HL-60 (cell line): Measurements from ENCODE around the gene DNAAF5.

ENCODE experiments used
- DNase-seq, 2 experiments: peaks; one replicate each; pipeline ENCODE4 v3.0.0-alpha.2; 2010 to 2020; ENCODE audit warnings: low read depth in 1 of 2, low spot score in 1 of 2
- H3K27ac ChIP-seq: fragments of 250-450 bp; sonication (Bioruptor Pico); replicated peaks from 2 replicates; pipeline ENCODE4 v1.5.1; 2020; ENCODE audit warnings: mild to moderate bottlenecking, moderate library complexity
- H3K27me3 ChIP-seq: fragments of 250-450 bp; sonication (Bioruptor Pico); 2 replicates; pipeline ENCODE4 v1.5.1; 2021; ENCODE audit warnings: mild to moderate bottlenecking, moderate library complexity; ENCODE audit not compliant: insufficient read depth, poor library complexity, severe bottlenecking
- H3K4me3 ChIP-seq: replicated peaks from 2 replicates; pipeline ENCODE4 v1.5.1; 2011; ENCODE audit warnings: mild to moderate bottlenecking, control low read depth, low read length; ENCODE audit not compliant: insufficient read depth
- CTCF ChIP-seq: IDR thresholded peaks from one replicate; pipeline ENCODE4 v1.5.1; 2011; ENCODE audit warnings: low read length, control low read depth, inconsistent platforms; ENCODE audit not compliant: insufficient read depth
- GABPA ChIP-seq: IDR thresholded peaks from 2 replicates; pipeline ENCODE4 v1.6.1; 2012; ENCODE audit warnings: low read depth
- POLR2AphosphoS5 ChIP-seq: IDR thresholded peaks from 2 replicates; pipeline ENCODE4 v1.6.1; 2012; ENCODE audit warnings: low read depth
- REST ChIP-seq: IDR thresholded peaks from 2 replicates; pipeline ENCODE4 v1.6.1; 2012; ENCODE audit warnings: low read depth; ENCODE audit not compliant: insufficient replicate concordance
- SPI1 ChIP-seq: IDR thresholded peaks from 2 replicates; pipeline ENCODE4 v1.6.1; 2012; ENCODE audit warnings: low read depth, mild to moderate bottlenecking, borderline replicate concordance

DNAAF5 gene

GRCh38 chr7:698515-699475 is 27.7 kb upstream of the DNAAF5 start:
- no peak overlapping the region for H3K4me3 ChIP-seq
- no peak overlapping the region for H3K27ac ChIP-seq
- DNase-seq = no peak
- no peaks in the 10 kb centered on the region for H3K27me3 ChIP-seq
- TF ChIP-seq GABPA (no peak), REST (no peak), SPI1 (no peak), CTCF (no peak), POLR2AphosphoS5 (no peak)

GRCh38 chr7:699476-700170 is 26.9 kb upstream of the DNAAF5 start:
- Histone ChIP-seq H3K27ac (no peak overlapping the region), H3K27me3 (no peaks in the 10 kb centered on the region), H3K4me3 (no peak overlapping the region)
- TF ChIP-seq REST (no peak), POLR2AphosphoS5 (no peak), SPI1 (no peak), CTCF (no peak), GABPA (no peak)
- DNase-seq = no peak

- Histone ChIP-seq H3K4me3 (no peak overlapping the region), H3K27ac (no peak overlapping the region), H3K27me3 (no peaks in the 10 kb centered on the region)
- DNase-seq = no peak
- no peak for TF ChIP-seq CTCF
- no peak for TF ChIP-seq POLR2AphosphoS5
- no peak for TF ChIP-seq SPI1
- TF ChIP-seq GABPA = no peak
- no peak for TF ChIP-seq REST
Observed at GRCh38 chr7:701086-701671, 25.3 kb upstream of the DNAAF5 start.
